GM11168 (cell line): ENCODE results near the gene PROX1.

Experiments
- in situ Hi-C: fragments of 300-500 bp; cut with MboI; formaldehyde crosslinking; loops from one replicate; pipeline ENCODE4 v1.12.0; 2022; ENCODE audit warnings: low sequenced_read_pairs; ENCODE audit not compliant: unreplicated experiment

The PROX1 gene

GRCh38 chr1:213979751-213980586 is 7.8 kb upstream of the PROX1 start:
- in situ Hi-C loops: no loop called here

- in situ Hi-C loops: no loop called here
These were observed 6.9 kb upstream of the PROX1 start for GRCh38 chr1:213980906-213981305.

GRCh38 chr1:213982289-213982671 is 5.5 kb upstream of the PROX1 start:
- in situ Hi-C loops: no loop called here

GRCh38 chr1:213982672-213983492 is 4.9 kb upstream of the PROX1 start:
- in situ Hi-C loops: no loop called here

GRCh38 chr1:213983493-213984386 is 4.0 kb upstream of the PROX1 start:
- in situ Hi-C loops: no loop called here

- in situ Hi-C loops: no loop called here
These were observed 3.2 kb upstream of the PROX1 start for GRCh38 chr1:213984387-213985208.

- in situ Hi-C loops: no loop called here
These were observed 2.4 kb upstream of the PROX1 start for GRCh38 chr1:213985209-213986019.

- in situ Hi-C loops: no loop called here
These were observed 1.5 kb upstream of the PROX1 start for GRCh38 chr1:213986020-213986924.

- in situ Hi-C loops: no loop called here
These were observed 885 bp upstream of the PROX1 start for GRCh38 chr1:213986925-213987250.

GRCh38 chr1:213987422-213987926 is 299 bp upstream of the PROX1 start:
- in situ Hi-C loops: no loop called here

- in situ Hi-C loops: no loop called here
These were observed 781 bp downstream of the PROX1 start for GRCh38 chr1:213988507-213989001.

GRCh38 chr1:213989002-213989855 is 1.5 kb downstream of the PROX1 start:
- in situ Hi-C loops: no loop called here

GRCh38 chr1:213993929-213994328 is 6.2 kb downstream of the PROX1 start:
- in situ Hi-C loops: no loop called here

GRCh38 chr1:213994888-213995287 is 7.1 kb downstream of the PROX1 start:
- in situ Hi-C loops: no loop called here

GRCh38 chr1:213995603-213996002 is 7.8 kb downstream of the PROX1 start:
- in situ Hi-C loops: no loop called here

- in situ Hi-C loops: no loop called here
These were observed 8.7 kb downstream of the PROX1 start for GRCh38 chr1:213996320-213997037.
